ENCODE data around the gene IGSF3. TPM values are rescaled to one million over a fixed set of nuclear protein-coding genes. Genes with fewer than 3 reads are reported as not detected.

The IGSF3 gene
- total RNA-seq, 2 experiments from 2014 or later: 0.08 to 0.22 TPM

GRCh38 chr1:116532671-116533428 is 134.7 kb downstream of the IGSF3 start:
- no peak for DNase-seq
- H3K4me1 ChIP-seq (ENCODE audit: insufficient read depth, low read length): no peaks in the 10 kb centered on the region
- Mint-ChIP-seq H3K27me3 (no peaks in the 10 kb centered on the region), H3K9me3 (no peaks in the 10 kb centered on the region), H3K27ac (no peak overlapping the region), H3K4me1 (ENCODE audit: low read depth) (no peaks in the 10 kb centered on the region), H3K36me3 (ENCODE audit: low read depth) (peaks cover 23% of the 10 kb centered on the region), H3K4me3 (no peak overlapping the region)
- ChIA-PET CTCF (no interaction called here), POLR2A (no interaction called here)
- peaks cover 40% of the 10 kb centered on the region for H3K36me3 ChIP-seq (ENCODE audit: insufficient read depth, low read length)
- TF ChIP-seq CTCF (IDR thresholded peaks at IDR 0.05): no peak
- no peak overlapping the region for H3K27ac ChIP-seq (ENCODE audit: low read depth in 1 of 2, low read length in 2 of 2)
- H3K9me3 ChIP-seq (ENCODE audit: control insufficient read depth in 1 of 2, insufficient read depth in 1 of 2, low read length in 2 of 2): no peaks in the 10 kb centered on the region
- intact Hi-C loops (cut with DNase I, micrococcal nuclease): no loop called here
- H3K27me3 ChIP-seq (ENCODE audit: control insufficient read depth in 1 of 2, insufficient read depth in 2 of 2, low read length in 2 of 2): no peaks in the 10 kb centered on the region
- no peak overlapping the region for H3K4me3 ChIP-seq (ENCODE audit: low read length)
- ATAC-seq (ENCODE audit: poor library complexity): no peak

DNA sequence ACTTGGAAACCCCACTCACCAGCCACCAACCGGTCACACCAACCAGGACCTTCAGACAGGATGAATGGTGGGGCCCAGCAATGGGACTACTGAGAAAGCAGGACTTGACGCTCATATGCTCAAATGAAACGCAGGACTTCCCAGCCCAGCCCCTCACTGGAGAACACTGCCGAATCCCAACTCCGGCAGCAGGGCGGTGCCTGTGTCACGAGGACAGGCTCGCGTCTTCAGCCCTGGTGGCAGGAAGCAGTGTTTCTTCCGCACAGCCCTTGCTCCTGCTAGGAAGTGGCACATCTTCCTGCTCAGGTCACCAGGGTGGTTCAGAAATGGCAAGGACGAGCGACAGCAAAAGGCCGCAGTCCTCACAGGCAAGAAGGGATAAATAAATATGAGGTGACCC is 135.6 kb downstream of the IGSF3 start:
- intact Hi-C loops (cut with DNase I, micrococcal nuclease): no loop called here
- no peaks in the 10 kb centered on the region for H3K4me1 ChIP-seq (ENCODE audit: insufficient read depth, low read length)
- no peak overlapping the region for H3K27ac ChIP-seq (ENCODE audit: low read depth in 1 of 2, low read length in 2 of 2)
- Mint-ChIP-seq H3K27ac (no peak overlapping the region), H3K27me3 (no peaks in the 10 kb centered on the region), H3K36me3 (ENCODE audit: low read depth) (peaks cover 22% of the 10 kb centered on the region), H3K4me3 (no peak overlapping the region), H3K9me3 (no peaks in the 10 kb centered on the region), H3K4me1 (ENCODE audit: low read depth) (no peaks in the 10 kb centered on the region)
- CTCF ChIA-PET: no interaction called here
- no peak for TF ChIP-seq CTCF (IDR thresholded peaks at IDR 0.05)
- ATAC-seq (ENCODE audit: poor library complexity): no peak
- no peaks in the 10 kb centered on the region for H3K9me3 ChIP-seq (ENCODE audit: control insufficient read depth in 1 of 2, insufficient read depth in 1 of 2, low read length in 2 of 2)
- no peaks in the 10 kb centered on the region for H3K27me3 ChIP-seq (ENCODE audit: control insufficient read depth in 1 of 2, insufficient read depth in 2 of 2, low read length in 2 of 2)
- POLR2A ChIA-PET: no interaction called here
- H3K36me3 ChIP-seq (ENCODE audit: insufficient read depth, low read length): peaks cover 35% of the 10 kb centered on the region
- no peak overlapping the region for H3K4me3 ChIP-seq (ENCODE audit: low read length)
- no peak for DNase-seq

- no peak overlapping the region for H3K4me3 ChIP-seq (ENCODE audit: low read length)
- H3K27ac ChIP-seq (ENCODE audit: low read depth in 1 of 2, low read length in 2 of 2): no peak overlapping the region
- no peak for TF ChIP-seq CTCF (IDR thresholded peaks at IDR 0.05)
- no peaks in the 10 kb centered on the region for H3K4me1 ChIP-seq (ENCODE audit: insufficient read depth, low read length)
- H3K27me3 Mint-ChIP-seq: no peaks in the 10 kb centered on the region
- no peaks in the 10 kb centered on the region for H3K4me1 Mint-ChIP-seq (ENCODE audit: low read depth)
- peaks cover 11% of the 10 kb centered on the region for H3K36me3 Mint-ChIP-seq (ENCODE audit: low read depth)
- H3K36me3 ChIP-seq (ENCODE audit: insufficient read depth, low read length): peaks cover 19% of the 10 kb centered on the region
- H3K9me3 Mint-ChIP-seq: no peaks in the 10 kb centered on the region
- no peak overlapping the region for H3K4me3 Mint-ChIP-seq
- no peak overlapping the region for H3K27ac Mint-ChIP-seq
- no peaks in the 10 kb centered on the region for H3K9me3 ChIP-seq (ENCODE audit: control insufficient read depth in 1 of 2, insufficient read depth in 1 of 2, low read length in 2 of 2)
- POLR2A ChIA-PET: no interaction called here
- no peaks in the 10 kb centered on the region for H3K27me3 ChIP-seq (ENCODE audit: control insufficient read depth in 1 of 2, insufficient read depth in 2 of 2, low read length in 2 of 2)
- ATAC-seq (ENCODE audit: poor library complexity) (no peak), DNase-seq (no peak)
- intact Hi-C loops (cut with DNase I, micrococcal nuclease): no loop called here
- CTCF ChIA-PET: interaction anchor here (0.6 kb wide), 1 partner anchor 9 kb away, joined by 3 read pairs; no protein-coding TSS in a partner anchor
Observed at GRCh38 chr1:116529681-116530080, 137.9 kb downstream of the IGSF3 start.
